HepG2 (cell line): ENCODE measurements around the gene PRDX5. TPM values are rescaled to one million over a fixed set of nuclear protein-coding genes. Genes with fewer than 3 reads are reported as not detected.

Source experiments
- ATAD3A ChIP-seq: sonication (generic); formaldehyde crosslinking; IDR thresholded peaks from 2 replicates; pipeline ENCODE4 v1.4.0; 2020; ENCODE audit warnings: missing genetic modification reagents
- ATF7-NPFF ChIP-seq: sonication (generic); formaldehyde crosslinking; IDR thresholded peaks from 2 replicates; pipeline ENCODE4 v1.8.1; 2023; ENCODE audit warnings: mild to moderate bottlenecking, low read depth, missing genetic modification reagents, moderate library complexity
- GFI1 ChIP-seq: sonication (generic); formaldehyde crosslinking; IDR thresholded peaks from 2 replicates; pipeline ENCODE4 v1.5.0; 2020; ENCODE audit warnings: missing genetic modification reagents, mild to moderate bottlenecking, borderline replicate concordance
- GLI4 ChIP-seq: sonication (generic); formaldehyde crosslinking; IDR thresholded peaks from 2 replicates; pipeline ENCODE4 v1.5.1; 2020; ENCODE audit warnings: missing genetic modification reagents, mild to moderate bottlenecking, moderate library complexity, borderline replicate concordance
- KLF16 ChIP-seq, 2 experiments: sonication (generic) in 1 of 2; formaldehyde crosslinking in 1 of 2; IDR thresholded peaks; 2 replicates each; pipeline versions ENCODE4 v1.6.1 to v1.8.0; 2016 to 2023; ENCODE audit warnings: missing genetic modification reagents in 2 of 2, missing compliant biosample characterization in 1 of 2
- MAFG ChIP-seq: sonication (generic); formaldehyde crosslinking; IDR thresholded peaks from 2 replicates; pipeline ENCODE4 v1.5.1; 2020; ENCODE audit warnings: mild to moderate bottlenecking, missing genetic modification reagents
- MEIS1 ChIP-seq: sonication (generic); formaldehyde crosslinking; IDR thresholded peaks from 2 replicates; pipeline ENCODE4 v1.9.0; 2021; ENCODE audit warnings: mild to moderate bottlenecking, missing genetic modification reagents, moderate library complexity, borderline replicate concordance
- PCBP1 ChIP-seq: fragments of 200-400 bp; formaldehyde crosslinking; IDR thresholded peaks from 2 replicates; pipeline ENCODE4 v1.6.1; 2017; ENCODE audit warnings: mild to moderate bottlenecking, low read depth, low read length, borderline replicate concordance
- RNF2 ChIP-seq: fragments of 450-650 bp; conservative IDR thresholded peaks from 2 replicates; pipeline ENCODE4 v1.6.1; 2016; ENCODE audit warnings: low read depth
- SNRNP70 ChIP-seq: fragments of 200-400 bp; formaldehyde crosslinking; IDR thresholded peaks from 2 replicates; pipeline ENCODE4 v1.6.1; 2017; ENCODE audit warnings: mild to moderate bottlenecking, low read depth, low read length, moderate library complexity
- SYNCRIP ChIP-seq: fragments of 200-400 bp; formaldehyde crosslinking; IDR thresholded peaks from 2 replicates; pipeline ENCODE4 v1.6.1; 2018; ENCODE audit warnings: mild to moderate bottlenecking, low read depth, low read length; ENCODE audit not compliant: insufficient read depth
- TBL1XR1 ChIP-seq: fragments of 150-350 bp; IDR thresholded peaks from 2 replicates; pipeline ENCODE4 v1.6.1; 2014; ENCODE audit warnings: borderline replicate concordance, low read length; ENCODE audit not compliant: partially characterized antibody
- ZNF143 ChIP-seq: sonication (generic); formaldehyde crosslinking; IDR thresholded peaks from 2 replicates; pipeline ENCODE4 v1.4.0; 2020; ENCODE audit warnings: missing genetic modification reagents
- ZNF205 ChIP-seq: IDR thresholded peaks from 2 replicates; pipeline ENCODE4 v1.6.1; 2018; ENCODE audit warnings: missing biosample characterization, missing genetic modification reagents
- ZNF644 ChIP-seq: IDR thresholded peaks from 2 replicates; pipeline ENCODE4 v1.6.1; 2016; ENCODE audit warnings: low read depth
- ZSCAN31 ChIP-seq: sonication (generic); formaldehyde crosslinking; IDR thresholded peaks from 2 replicates; pipeline ENCODE4 v1.5.0; 2020; ENCODE audit warnings: low read depth, mild to moderate bottlenecking, missing genetic modification reagents
- polyA plus RNA-seq, 8 experiments: library from polyadenylated mRNA; depleted of rRNA in 3 of 8; stranded (reverse) in 7 of 8; unstranded in 1 of 8; fragments of >200 nt; fragmentation: Illumina TruSeq in 4 of 8; extraction: Trizol in 4 of 8; gene quantifications; 2 replicates each; pipeline versions ENCODE4 v1.2.1 to v1.2.3, GENCODE V29; 2011 to 2016; ENCODE audit warnings: low read depth in 4 of 8, missing spikeins in 1 of 8, mixed read lengths in 1 of 8; ENCODE audit not compliant: insufficient read depth in 1 of 8
- total RNA-seq, 5 experiments: library from RNA; depleted of rRNA; stranded (reverse); fragments of >200 nt; fragmentation: Illumina TruSeq; extraction: Trizol; gene quantifications; 2 replicates each; pipeline ENCODE4 v1.2.3, GENCODE V29; 2016; ENCODE audit warnings: low read depth in 1 of 5
- TF ChIP-seq, protein P1 (sequence below): sonication (generic); formaldehyde crosslinking; IDR thresholded peaks from 2 replicates; pipeline ENCODE4 v1.5.0; 2020; ENCODE audit warnings: missing genetic modification reagents, mild to moderate bottlenecking, borderline replicate concordance
- TF ChIP-seq, protein P2 (sequence below): IDR thresholded peaks from 2 replicates; pipeline ENCODE4 v1.6.1; 2016; ENCODE audit warnings: missing compliant biosample characterization, missing genetic modification reagents, borderline replicate concordance
- TF ChIP-seq, protein P3 (sequence below): IDR thresholded peaks from 2 replicates; pipeline ENCODE4 v1.6.1; 2016; ENCODE audit warnings: mild to moderate bottlenecking
- TF ChIP-seq, protein P4 (sequence below): sonication (generic); formaldehyde crosslinking; IDR thresholded peaks from 2 replicates; pipeline ENCODE4 v1.5.0; 2020; ENCODE audit warnings: mild to moderate bottlenecking, missing genetic modification reagents, borderline replicate concordance
- TF ChIP-seq, protein P5 (sequence below): sonication (generic); IDR thresholded peaks from 2 replicates; pipeline ENCODE4 v1.6.1; 2016; ENCODE audit warnings: low read depth, borderline replicate concordance

PRDX5 gene
- total and polyA plus RNA-seq, 2 of the 13 experiments (the other 11 are each of a cell fraction or from before 2014, with no cell fraction given): 215 to 311 TPM

DNA sequence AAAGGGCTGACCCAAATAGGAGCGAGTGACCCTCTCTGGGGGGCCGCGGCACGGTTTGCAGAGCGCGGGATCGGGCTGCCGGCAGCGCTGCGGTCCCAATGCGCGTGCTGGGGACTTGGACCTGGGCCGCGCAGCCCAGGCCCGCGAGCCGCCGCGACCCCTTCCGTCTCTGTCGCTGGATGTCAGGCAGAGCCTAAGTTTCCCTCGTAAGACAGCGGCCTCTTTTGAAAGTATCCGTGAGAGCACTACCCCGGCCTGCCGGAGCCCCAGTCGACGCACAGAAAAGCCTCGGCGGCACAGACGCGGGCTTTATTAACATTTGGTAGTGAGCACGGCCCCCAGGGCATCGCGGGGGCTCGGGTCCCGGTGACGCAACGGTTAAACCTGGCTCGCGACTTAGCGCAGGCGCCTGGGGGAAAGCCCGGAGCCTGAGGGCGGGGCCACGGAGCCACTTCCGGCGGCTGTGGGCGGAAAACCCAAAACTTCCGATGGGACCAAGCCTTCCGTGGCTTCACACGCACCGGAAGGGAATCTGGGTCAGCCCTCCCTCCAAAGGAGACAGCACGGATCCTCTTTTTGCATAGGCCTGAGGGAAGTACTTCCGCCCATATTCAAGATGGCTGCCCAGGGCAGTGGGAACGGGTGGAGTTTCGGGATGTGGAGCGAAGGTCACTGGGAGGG, 48.2 kb upstream of the PRDX5 start (continued):
- peak in 1 of 2 experiments; percentile 81; a peak in 2 of 4 replicates for TF ChIP-seq KLF16 (CRISPR knock-in tag; IDR thresholded peaks at IDR 0.05)
- TF ChIP-seq, protein P1, sequence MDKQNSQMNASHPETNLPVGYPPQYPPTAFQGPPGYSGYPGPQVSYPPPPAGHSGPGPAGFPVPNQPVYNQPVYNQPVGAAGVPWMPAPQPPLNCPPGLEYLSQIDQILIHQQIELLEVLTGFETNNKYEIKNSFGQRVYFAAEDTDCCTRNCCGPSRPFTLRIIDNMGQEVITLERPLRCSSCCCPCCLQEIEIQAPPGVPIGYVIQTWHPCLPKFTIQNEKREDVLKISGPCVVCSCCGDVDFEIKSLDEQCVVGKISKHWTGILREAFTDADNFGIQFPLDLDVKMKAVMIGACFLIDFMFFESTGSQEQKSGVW (CRISPR knock-in tag): no peak
- peak; percentile 69; the same call in 1 of the 2 replicates for TF ChIP-seq ZSCAN31 (CRISPR knock-in tag)
- TF ChIP-seq ZNF644 (CRISPR knock-in tag): no peak
- TF ChIP-seq SYNCRIP: no peak
- no peak for TF ChIP-seq MAFG
- TF ChIP-seq RNF2: no peak
- TF ChIP-seq GFI1 (CRISPR knock-in tag): no peak; the same call in 1 of the 2 replicates
- no peak for TF ChIP-seq ATAD3A (CRISPR knock-in tag)
- TF ChIP-seq ATF7-NPFF: peak; percentile 42; the same call in 1 of the 2 replicates
- no peak for TF ChIP-seq SNRNP70
- no peak for TF ChIP-seq PCBP1
- TF ChIP-seq, protein P2, sequence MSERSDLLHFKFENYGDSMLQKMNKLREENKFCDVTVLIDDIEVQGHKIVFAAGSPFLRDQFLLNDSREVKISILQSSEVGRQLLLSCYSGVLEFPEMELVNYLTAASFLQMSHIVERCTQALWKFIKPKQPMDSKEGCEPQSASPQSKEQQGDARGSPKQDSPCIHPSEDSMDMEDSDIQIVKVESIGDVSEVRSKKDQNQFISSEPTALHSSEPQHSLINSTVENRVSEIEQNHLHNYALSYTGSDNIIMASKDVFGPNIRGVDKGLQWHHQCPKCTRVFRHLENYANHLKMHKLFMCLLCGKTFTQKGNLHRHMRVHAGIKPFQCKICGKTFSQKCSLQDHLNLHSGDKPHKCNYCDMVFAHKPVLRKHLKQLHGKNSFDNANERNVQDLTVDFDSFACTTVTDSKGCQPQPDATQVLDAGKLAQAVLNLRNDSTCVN (CRISPR knock-in tag): no peak
- no peak for TF ChIP-seq GLI4 (CRISPR knock-in tag)
- TF ChIP-seq TBL1XR1: peak; percentile 45
- TF ChIP-seq MEIS1 (CRISPR knock-in tag): no peak
- TF ChIP-seq, protein P3, sequence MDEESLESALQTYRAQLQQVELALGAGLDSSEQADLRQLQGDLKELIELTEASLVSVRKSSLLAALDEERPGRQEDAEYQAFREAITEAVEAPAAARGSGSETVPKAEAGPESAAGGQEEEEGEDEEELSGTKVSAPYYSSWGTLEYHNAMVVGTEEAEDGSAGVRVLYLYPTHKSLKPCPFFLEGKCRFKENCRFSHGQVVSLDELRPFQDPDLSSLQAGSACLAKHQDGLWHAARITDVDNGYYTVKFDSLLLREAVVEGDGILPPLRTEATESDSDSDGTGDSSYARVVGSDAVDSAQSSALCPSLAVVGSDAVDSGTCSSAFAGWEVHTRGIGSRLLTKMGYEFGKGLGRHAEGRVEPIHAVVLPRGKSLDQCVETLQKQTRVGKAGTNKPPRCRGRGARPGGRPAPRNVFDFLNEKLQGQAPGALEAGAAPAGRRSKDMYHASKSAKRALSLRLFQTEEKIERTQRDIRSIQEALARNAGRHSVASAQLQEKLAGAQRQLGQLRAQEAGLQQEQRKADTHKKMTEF (CRISPR knock-in tag): peak; percentile 57
- TF ChIP-seq, protein P4, sequence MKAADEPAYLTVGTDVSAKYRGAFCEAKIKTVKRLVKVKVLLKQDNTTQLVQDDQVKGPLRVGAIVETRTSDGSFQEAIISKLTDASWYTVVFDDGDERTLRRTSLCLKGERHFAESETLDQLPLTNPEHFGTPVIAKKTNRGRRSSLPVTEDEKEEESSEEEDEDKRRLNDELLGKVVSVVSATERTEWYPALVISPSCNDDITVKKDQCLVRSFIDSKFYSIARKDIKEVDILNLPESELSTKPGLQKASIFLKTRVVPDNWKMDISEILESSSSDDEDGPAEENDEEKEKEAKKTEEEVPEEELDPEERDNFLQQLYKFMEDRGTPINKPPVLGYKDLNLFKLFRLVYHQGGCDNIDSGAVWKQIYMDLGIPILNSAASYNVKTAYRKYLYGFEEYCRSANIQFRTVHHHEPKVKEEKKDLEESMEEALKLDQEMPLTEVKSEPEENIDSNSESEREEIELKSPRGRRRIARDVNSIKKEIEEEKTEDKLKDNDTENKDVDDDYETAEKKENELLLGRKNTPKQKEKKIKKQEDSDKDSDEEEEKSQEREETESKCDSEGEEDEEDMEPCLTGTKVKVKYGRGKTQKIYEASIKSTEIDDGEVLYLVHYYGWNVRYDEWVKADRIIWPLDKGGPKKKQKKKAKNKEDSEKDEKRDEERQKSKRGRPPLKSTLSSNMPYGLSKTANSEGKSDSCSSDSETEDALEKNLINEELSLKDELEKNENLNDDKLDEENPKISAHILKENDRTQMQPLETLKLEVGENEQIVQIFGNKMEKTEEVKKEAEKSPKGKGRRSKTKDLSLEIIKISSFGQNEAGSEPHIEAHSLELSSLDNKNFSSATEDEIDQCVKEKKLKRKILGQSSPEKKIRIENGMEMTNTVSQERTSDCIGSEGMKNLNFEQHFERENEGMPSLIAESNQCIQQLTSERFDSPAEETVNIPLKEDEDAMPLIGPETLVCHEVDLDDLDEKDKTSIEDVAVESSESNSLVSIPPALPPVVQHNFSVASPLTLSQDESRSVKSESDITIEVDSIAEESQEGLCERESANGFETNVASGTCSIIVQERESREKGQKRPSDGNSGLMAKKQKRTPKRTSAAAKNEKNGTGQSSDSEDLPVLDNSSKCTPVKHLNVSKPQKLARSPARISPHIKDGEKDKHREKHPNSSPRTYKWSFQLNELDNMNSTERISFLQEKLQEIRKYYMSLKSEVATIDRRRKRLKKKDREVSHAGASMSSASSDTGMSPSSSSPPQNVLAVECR (CRISPR knock-in tag): peak; percentile 79; the same call in 1 of the 2 replicates
- TF ChIP-seq, protein P5, sequence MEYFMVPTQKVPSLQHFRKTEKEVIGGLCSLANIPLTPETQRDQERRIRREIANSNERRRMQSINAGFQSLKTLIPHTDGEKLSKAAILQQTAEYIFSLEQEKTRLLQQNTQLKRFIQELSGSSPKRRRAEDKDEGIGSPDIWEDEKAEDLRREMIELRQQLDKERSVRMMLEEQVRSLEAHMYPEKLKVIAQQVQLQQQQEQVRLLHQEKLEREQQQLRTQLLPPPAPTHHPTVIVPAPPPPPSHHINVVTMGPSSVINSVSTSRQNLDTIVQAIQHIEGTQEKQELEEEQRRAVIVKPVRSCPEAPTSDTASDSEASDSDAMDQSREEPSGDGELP: no peak
- TF ChIP-seq ZNF205 (CRISPR knock-in tag): peak; percentile 83
- peak; percentile 90 for TF ChIP-seq ZNF143 (CRISPR knock-in tag)
